ENCODE measurements around the gene PEA15. TPM values are rescaled to one million over a fixed set of nuclear protein-coding genes. Genes with fewer than 3 reads are reported as not detected.
A peak's percentile ranks its signal among the peaks of the same experiment; 100 is the strongest.

The PEA15 gene, protein sequence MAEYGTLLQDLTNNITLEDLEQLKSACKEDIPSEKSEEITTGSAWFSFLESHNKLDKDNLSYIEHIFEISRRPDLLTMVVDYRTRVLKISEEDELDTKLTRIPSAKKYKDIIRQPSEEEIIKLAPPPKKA
- total RNA-seq (2013; cell fraction: nucleolus; rRNA removed): 11.8 and 13.4 TPM in 2 replicates
- 37.6 and 40.2 TPM in 2 replicates for total RNA-seq (2014; rRNA removed)
- total RNA-seq (2014; rRNA removed; fragmentation: Illumina TruSeq; extraction: Trizol): 65.1 and 68.1 TPM in 2 replicates
- total RNA-seq (2021): 66.2 and 69.1 TPM in 2 replicates
- polyA plus RNA-seq (2011; ENCODE audit: low read depth): 24.7 TPM
- 173 and 185 TPM in 2 replicates for polyA plus RNA-seq (2011; rRNA removed)
- polyA plus RNA-seq (2011; cell fraction: cytosol; rRNA removed): 166 and 185 TPM in 2 replicates
- 69.5 and 83.5 TPM in 2 replicates for polyA plus RNA-seq (2011; cell fraction: nucleus; rRNA removed)
- 41.8 and 56.2 TPM in 2 replicates for polyA plus RNA-seq (2012)
- polyA plus RNA-seq (2014; fragmentation: Illumina TruSeq; extraction: Trizol): 269 and 323 TPM in 2 replicates
- polyA plus RNA-seq (2014; fragmentation: Nextera tagmentation; extraction: Ambion mirVana): 10 to 100 TPM; 15.1 to 28.2 TPM
- polyA plus RNA-seq (2014; rRNA removed): 113 and 119 TPM in 2 replicates
- polyA plus RNA-seq (2016; fragmentation: Nextera tagmentation; extraction: Ambion mirVana): 10 to 100 TPM; 64.4 to 68.2 TPM
- polyA minus RNA-seq (2011; rRNA and poly(A)+ RNA removed): 89.0 and 91.0 TPM in 2 replicates
- 15.2 and 20.8 TPM in 2 replicates for polyA minus RNA-seq (2011; cell fraction: cytosol; rRNA and poly(A)+ RNA removed)
- 8.1 and 11.2 TPM in 2 replicates for polyA minus RNA-seq (2011; cell fraction: nucleus; rRNA and poly(A)+ RNA removed)
- Bru-seq, nascent RNA: percentile 94 among the genes with signal in this experiment
- BruChase-seq, experiment 1, labeled RNA remaining after a 6-hour chase: percentile 97 among the genes with signal in this experiment
- BruChase-seq, experiment 2, labeled RNA remaining after a 2-hour chase: percentile 95 among the genes with signal in this experiment
- long read RNA-seq, experiment 1, partial matches to known transcripts: 2 of 7 reads
- long read RNA-seq, experiment 1, other reads (novel, unspliced or antisense): 2 of 7 reads
- long read RNA-seq, experiment 2, partial matches to known transcripts: 5 of 6 reads
- long read RNA-seq, experiment 2, other reads (novel, unspliced or antisense): 1 of 6 reads

DNA sequence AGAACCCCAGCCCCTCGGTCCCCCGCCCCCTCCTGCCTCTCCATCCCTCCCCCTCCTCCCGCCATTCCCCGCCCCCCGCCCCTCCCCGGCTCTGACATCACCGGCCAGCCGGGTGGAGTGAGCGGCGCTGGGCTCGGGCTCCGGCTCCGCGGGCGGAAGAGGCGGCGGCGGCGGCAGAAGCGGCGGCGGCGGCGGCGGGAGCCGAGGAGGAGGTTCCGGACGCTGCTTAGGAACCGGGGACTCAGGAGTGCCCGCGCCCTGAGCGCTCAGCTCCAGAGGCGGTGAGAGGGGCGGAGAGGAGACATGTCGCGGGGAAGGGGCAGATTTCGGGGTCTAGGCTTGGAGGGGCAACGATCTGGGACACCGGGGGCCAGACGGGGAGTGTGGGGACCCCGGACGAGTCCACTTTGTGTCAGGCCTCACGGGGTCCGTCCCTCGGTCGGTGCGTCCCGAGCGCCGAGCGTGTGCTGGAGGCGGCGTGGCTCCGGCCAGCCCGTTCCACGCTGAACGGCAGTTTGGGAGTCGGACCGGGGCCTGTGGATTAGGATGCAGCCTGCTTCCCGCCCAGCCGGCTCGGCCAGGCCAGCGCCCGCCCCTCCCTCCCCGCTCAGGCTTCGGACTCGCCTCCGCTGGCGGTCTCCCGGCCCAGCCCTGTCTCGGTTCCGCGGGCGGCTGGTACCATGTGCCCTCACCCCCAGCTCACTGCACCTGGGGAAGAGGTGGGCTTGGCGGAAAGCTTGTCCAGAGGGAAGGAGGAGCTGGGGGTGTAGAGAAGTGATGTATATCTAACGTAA lies at the start of gene PEA15:
Gene PEA15 (plus strand): TSS at position 143 of the 794 bp plus-strand sequence. CDS start 6,161 bp downstream, outside the sequence.
- Histone ChIP-seq H2AFZ (ENCODE audit: control insufficient read depth, low read depth, low read length) (peak within 1 kb of the TSS; percentile 64), H3K4me1 (ENCODE audit: control insufficient read depth, insufficient read depth, low read length) (peaks cover 26% of the 10 kb centered on the region), H3K4me3 (peak within 1 kb of the TSS; percentile 99), H3K79me2 (ENCODE audit: control insufficient read depth, insufficient read depth, low read length) (peaks cover 35% of the 10 kb centered on the region), H4K20me1 (ENCODE audit: control insufficient read depth, insufficient read depth) (no peaks in the 10 kb centered on the region), H3K27ac (ENCODE audit: control insufficient read depth, insufficient read depth) (peak within 1 kb of the TSS; percentile 96), H3K36me3 (ENCODE audit: control insufficient read depth in 2 of 2, insufficient read depth in 2 of 2, low read length in 1 of 2) (peaks cover 2 to 5% of the 10 kb centered on the region in 2 experiments; a peak in 2 of 4 replicates), H3K9ac (ENCODE audit: control insufficient read depth, insufficient read depth, low read length) (peak within 1 kb of the TSS; percentile 92), H3K9me3 (replicated peaks; ENCODE audit: control insufficient read depth, insufficient read depth, low read length) (no peaks in the 10 kb centered on the region), H3K4me2 (ENCODE audit: control insufficient read depth, insufficient read depth) (peak within 1 kb of the TSS; percentile 94), H3K27me3 (replicated peaks in 1 of 2; ENCODE audit: control insufficient read depth in 2 of 2, insufficient read depth in 2 of 2, low read length in 1 of 2) (no peaks in the 10 kb centered on the region)
- WGBS (ENCODE audit: insufficient coverage, insufficient replicate concordance, low lambda C conversion rate, missing lambda C conversion rate): under 1% methylated on average over 67 of the region's 76 CpGs
- ChIA-PET SMC1A (ENCODE audit: uncharacterized antibody, unreplicated experiment) (interaction anchor here (0.9 to 11.5 kb wide), 9 partner anchors 10 to 86 kb away, joined by 3 to 95 read pairs (median 13); partner anchors contain the start of genes DCAF8 and PEX19), RAD21 (ENCODE audit: unreplicated experiment) (interaction anchor here (0.7 to 10.6 kb wide), 11 partner anchors 12 to 171 kb away, joined by 3 to 89 read pairs (median 9); partner anchors contain the start of genes CASQ1 and DCAF8), POLR2A (interaction anchor here (0.7 to 2.6 kb wide), 5 partner anchors 10 to 284 kb away, joined by 6 to 15 read pairs (median 10); partner anchors contain the start of gene DCAF8), CTCF (interaction anchor here (0.6 to 8.9 kb wide), 8 partner anchors 14 to 380 kb away, joined by 3 to 89 read pairs (median 24); partner anchors contain the start of gene DCAF8)
- FAIRE-seq (no peak), ATAC-seq (peak; percentile 76), DNase-seq (ENCODE audit: low read depth, low spot score) (no peak)
- intact Hi-C loops (cut with micrococcal nuclease; ENCODE audit: unreplicated experiment): no loop called here
- in situ Hi-C loops (cut with MboI): no loop called here
- BruUV-seq (replicated peaks): TSS peak; percentile 63
- TF ChIP-seq STAT1 (conservative IDR thresholded peaks at IDR 0.05): no peak
- no peak; the same call in 1 of the 2 replicates for TF ChIP-seq BACH1 (IDR thresholded peaks at IDR 0.05; ENCODE audit: borderline replicate concordance)
- TF ChIP-seq EED (IDR thresholded peaks at IDR 0.05; ENCODE audit: low read depth): no peak; the same call in 1 of the 2 replicates
- TF ChIP-seq ZBED1 (IDR thresholded peaks at IDR 0.05; ENCODE audit: borderline replicate concordance): no peak
- TF ChIP-seq MEF2B (IDR thresholded peaks at IDR 0.05; ENCODE audit: partially characterized antibody, poor library complexity, severe bottlenecking): no peak
- no peak for TF ChIP-seq CHD2 (IDR thresholded peaks at IDR 0.05; ENCODE audit: borderline replicate concordance, low read depth, low read length)
- TF ChIP-seq RAD21 (IDR thresholded peaks at IDR 0.05; ENCODE audit: insufficient read depth, low read depth, low read length): no peak
- TF ChIP-seq NR2C2 (IDR thresholded peaks at IDR 0.05; ENCODE audit: borderline replicate concordance, control insufficient read depth, insufficient read length, low read depth): no peak
- TF ChIP-seq MTA2 (IDR thresholded peaks at IDR 0.05; ENCODE audit: low read depth): no peak
- TF ChIP-seq ZNF274 (IDR thresholded peaks at IDR 0.05; ENCODE audit: insufficient read depth, insufficient read length): no peak
- peak; percentile 35; the same call in 1 of the 2 replicates for TF ChIP-seq CREB1 (IDR thresholded peaks at IDR 0.05; ENCODE audit: low read depth)
- 0 out of 2 replicates have a peak, but pooled peaks have one; percentile 4 for TF ChIP-seq TCF12 (IDR thresholded peaks at IDR 0.05; ENCODE audit: low read depth, low read length)
- TF ChIP-seq PAX5 (IDR thresholded peaks at IDR 0.05; ENCODE audit: borderline replicate concordance, low read depth, low read length): no peak
- TF ChIP-seq RELA (IDR thresholded peaks at IDR 0.05; ENCODE audit: borderline replicate concordance, partially characterized antibody): peak; percentile 33
- TF ChIP-seq, protein P1, sequence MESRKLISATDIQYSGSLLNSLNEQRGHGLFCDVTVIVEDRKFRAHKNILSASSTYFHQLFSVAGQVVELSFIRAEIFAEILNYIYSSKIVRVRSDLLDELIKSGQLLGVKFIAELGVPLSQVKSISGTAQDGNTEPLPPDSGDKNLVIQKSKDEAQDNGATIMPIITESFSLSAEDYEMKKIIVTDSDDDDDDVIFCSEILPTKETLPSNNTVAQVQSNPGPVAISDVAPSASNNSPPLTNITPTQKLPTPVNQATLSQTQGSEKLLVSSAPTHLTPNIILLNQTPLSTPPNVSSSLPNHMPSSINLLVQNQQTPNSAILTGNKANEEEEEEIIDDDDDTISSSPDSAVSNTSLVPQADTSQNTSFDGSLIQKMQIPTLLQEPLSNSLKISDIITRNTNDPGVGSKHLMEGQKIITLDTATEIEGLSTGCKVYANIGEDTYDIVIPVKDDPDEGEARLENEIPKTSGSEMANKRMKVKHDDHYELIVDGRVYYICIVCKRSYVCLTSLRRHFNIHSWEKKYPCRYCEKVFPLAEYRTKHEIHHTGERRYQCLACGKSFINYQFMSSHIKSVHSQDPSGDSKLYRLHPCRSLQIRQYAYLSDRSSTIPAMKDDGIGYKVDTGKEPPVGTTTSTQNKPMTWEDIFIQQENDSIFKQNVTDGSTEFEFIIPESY (IDR thresholded peaks at IDR 0.05): no peak
- TF ChIP-seq CHD1 (IDR thresholded peaks at IDR 0.05; ENCODE audit: low read depth, low read length): no peak

All from GM12878 (cell line).